ENCODE measurements around the gene PDSS2.

GRCh38 chr6:107361753-107362604 lies 97.4 kb downstream of the PDSS2 start:
- TF ChIP-seq POLR2A (IDR thresholded peaks at IDR 0.05; ENCODE audit: low read depth, low read length) (no peak), TAF1 (IDR thresholded peaks at IDR 0.05; ENCODE audit: low read depth, low read length) (no peak)

All from GM12891 (cell line).